Stimulated activated CD8-positive, alpha-beta memory T cell treated with anti-CD3 and anti-CD28 coated beads, Interleukin-15, amount 100 ng/mL, for 48 hours (primary cell): ENCODE measurements around the gene DCTN2.
A peak's percentile ranks its signal among the peaks of the same experiment; 100 is the strongest.

ENCODE experiments used
- DNase-seq, 2 donors: peaks; one replicate each; pipeline ENCODE4 v3.0.0-alpha.2; 2020; ENCODE audit warnings: low read depth in 2 of 2

Gene DCTN2

GRCh38 chr12:57491393-57492280, 55.4 kb downstream of the DCTN2 start:
- no peak for DNase-seq

- no peak for DNase-seq
Observed at GRCh38 chr12:57490126-57490525, 56.9 kb downstream of the DCTN2 start.

GRCh38 chr12:57489157-57489641, 57.8 kb downstream of the DCTN2 start:
- DNase-seq, result no peak

- DNase-seq, result no peak
Observed at GRCh38 chr12:57488402-57489156, 58.4 kb downstream of the DCTN2 start.

GRCh38 chr12:57487597-57488401, 59.2 kb downstream of the DCTN2 start, which contains the start of gene MARS1:
MARS1 (plus strand) TSS chr12:57488068; CDS start chr12:57488091, 23 bp downstream.
- peak; percentile 87 to 88 for DNase-seq

GRCh38 chr12:57487055-57487596, 59.9 kb downstream of the DCTN2 start:
- DNase-seq, result no peak

- no peak for DNase-seq
Observed at GRCh38 chr12:57485695-57486094, 61.3 kb downstream of the DCTN2 start.

GRCh38 chr12:57483466-57483865, 63.5 kb downstream of the DCTN2 start:
- no peak for DNase-seq

- DNase-seq, result no peak
Observed at GRCh38 chr12:57481671-57482070, 65.3 kb downstream of the DCTN2 start.
